Fibroblast of the aortic adventitia (primary cell): ENCODE data around the gene TMEM163. TPM values are rescaled to one million over a fixed set of nuclear protein-coding genes. Genes with fewer than 3 reads are reported as not detected.
"Not testable (repeated sequence)": the region's sequence is repeated elsewhere in the genome, so short reads cannot be mapped to it uniquely, and the experiment has no call there.

ENCODE experiments used
- DNase-seq: peaks from one replicate; pipeline ENCODE4 v3.0.0-alpha.2; 2010; ENCODE audit warnings: low read depth
- H3K4me3 ChIP-seq: 2 replicates; pipeline ENCODE4 v1.5.1; 2011; ENCODE audit warnings: low read depth, mild to moderate bottlenecking, control low read depth, low read length, moderate library complexity
- CTCF ChIP-seq: IDR thresholded peaks from 2 replicates; pipeline ENCODE4 v1.5.1; 2011; ENCODE audit warnings: mild to moderate bottlenecking, low read length, control low read depth, inconsistent platforms; ENCODE audit not compliant: insufficient read depth
- total RNA-seq: library from RNA; depleted of rRNA; stranded (reverse); fragments of >200 nt; gene quantifications from 2 replicates; pipeline ENCODE4 v1.2.3, GENCODE V29; 2012; ENCODE audit warnings: low replicate concordance

TMEM163 gene
- total RNA-seq, 1 donor, result not detected

- no peak for DNase-seq
- no peak for TF ChIP-seq CTCF
Observed at GRCh38 chr2:134760385-134760784, 41.6 kb upstream of the TMEM163 start.

GRCh38 chr2:134758633-134759032, 39.8 kb upstream of the TMEM163 start:
- H3K4me3 ChIP-seq, result no peak overlapping the region
- TF ChIP-seq CTCF, result no peak
- no peak for DNase-seq

More at GRCh38 chr2:134760385-134760784, 41.6 kb upstream of the TMEM163 start:
- no peak overlapping the region for H3K4me3 ChIP-seq

- DNase-seq, H3K4me3 ChIP-seq: not testable (repeated sequence)
Observed at GRCh38 chr2:134751981-134752380, 33.2 kb upstream of the TMEM163 start.

- no peak for TF ChIP-seq CTCF
- no peak overlapping the region for H3K4me3 ChIP-seq
- no peak for DNase-seq
Observed at GRCh38 chr2:134745546-134745945, 26.7 kb upstream of the TMEM163 start.

- no peak for DNase-seq
- TF ChIP-seq CTCF, result no peak
- no peak overlapping the region for H3K4me3 ChIP-seq
Observed at GRCh38 chr2:134745023-134745422, 26.2 kb upstream of the TMEM163 start.

- H3K4me3 ChIP-seq, result no peak overlapping the region
- DNase-seq, result no peak
Observed at GRCh38 chr2:134739879-134740301, 21.1 kb upstream of the TMEM163 start.

GRCh38 chr2:134739236-134739878, 20.6 kb upstream of the TMEM163 start:
- no peak overlapping the region for H3K4me3 ChIP-seq
- no peak for DNase-seq
- TF ChIP-seq CTCF, result no peak

More at GRCh38 chr2:134739879-134740301, 21.1 kb upstream of the TMEM163 start:
- TF ChIP-seq CTCF, result no peak
